GM21825 (cell line): Measurements from ENCODE around the gene ATL2.
A peak's percentile ranks its signal among the peaks of the same experiment; 100 is the strongest.
"Not testable (repeated sequence)": the region's sequence is repeated elsewhere in the genome, so short reads cannot be mapped to it uniquely, and the experiment has no call there.

Experiments used
- ATAC-seq: cut with Tn5 transposase; IDR thresholded peaks from one replicate; pipeline ENCODE4 v1.9.1; 2021; ENCODE audit warnings: mild to moderate bottlenecking, moderate library complexity; ENCODE audit not compliant: unreplicated experiment

Gene ATL2

GRCh38 chr2:38394041-38394440 is 17.0 kb upstream of the ATL2 start:
- ATAC-seq: no peak

- no peak for ATAC-seq
These were observed 13.9 kb upstream of the ATL2 start for GRCh38 chr2:38390947-38391346.

- ATAC-seq: no peak
These were observed 10.8 kb upstream of the ATL2 start for GRCh38 chr2:38387887-38388286.

- no peak for ATAC-seq
These were observed 9.7 kb upstream of the ATL2 start for GRCh38 chr2:38386821-38387220.

GRCh38 chr2:38386377-38386776 is 9.3 kb upstream of the ATL2 start:
- ATAC-seq: no peak

GRCh38 chr2:38384338-38384737 is 7.3 kb upstream of the ATL2 start:
- ATAC-seq: no peak

GRCh38 chr2:38383741-38384140 is 6.7 kb upstream of the ATL2 start:
- not testable (repeated sequence) for ATAC-seq

GRCh38 chr2:38381381-38382143 is 4.5 kb upstream of the ATL2 start:
- no peak for ATAC-seq

- no peak for ATAC-seq
These were observed 3.5 kb upstream of the ATL2 start for GRCh38 chr2:38380397-38381130.

- peak; percentile 67 for ATAC-seq
These were observed 575 bp downstream of the ATL2 start for GRCh38 chr2:38376346-38377049.

GRCh38 chr2:38375696-38376345 is 1.3 kb downstream of the ATL2 start:
- peak; percentile 27 for ATAC-seq

GRCh38 chr2:38374984-38375383 is 2.1 kb downstream of the ATL2 start:
- ATAC-seq: no peak

GRCh38 chr2:38371235-38371634 is 5.8 kb downstream of the ATL2 start:
- ATAC-seq: no peak

- ATAC-seq: no peak
These were observed 6.4 kb downstream of the ATL2 start for GRCh38 chr2:38370664-38371063.

GRCh38 chr2:38362232-38362631 is 14.8 kb downstream of the ATL2 start:
- no peak for ATAC-seq

- ATAC-seq: no peak
These were observed 16.9 kb downstream of the ATL2 start for GRCh38 chr2:38360177-38360576.

GRCh38 chr2:38353402-38353801 is 23.7 kb downstream of the ATL2 start:
- no peak for ATAC-seq

- ATAC-seq: no peak
These were observed 24.7 kb downstream of the ATL2 start for GRCh38 chr2:38352336-38352735.

- ATAC-seq: no peak
These were observed 31.6 kb downstream of the ATL2 start for GRCh38 chr2:38345323-38346038.

- ATAC-seq: no peak
These were observed 32.3 kb downstream of the ATL2 start for GRCh38 chr2:38344813-38345212.

- ATAC-seq: no peak
These were observed 33.9 kb downstream of the ATL2 start for GRCh38 chr2:38343212-38343611.
